ENCODE measurements around the gene SGMS1. TPM values are rescaled to one million over a fixed set of nuclear protein-coding genes. Genes with fewer than 3 reads are reported as not detected.

Gene SGMS1
- total and polyA plus RNA-seq, 2 donors (not counting 3 experiments of a cell fraction or from before 2014, with no cell fraction given) = 9.7 to 23.7 TPM

GRCh38 chr10:50590935-50591334 is 32.8 kb downstream of the SGMS1 start:
- H3K27ac ChIP-seq (ENCODE audit: insufficient read depth, low read depth, low read length) = no peak overlapping the region
- ChIA-PET POLR2A (no interaction called here), CTCF (interaction anchor here (2.6 kb wide), 1 partner anchor 13 kb away, joined by 11 read pairs; no protein-coding TSS in a partner anchor)
- no peaks in the 10 kb centered on the region for H3K36me3 ChIP-seq (ENCODE audit: control insufficient read depth in 2 of 2, extremely low read depth in 1 of 2, insufficient read depth in 2 of 2, low read length in 2 of 2)
- H4K20me1 ChIP-seq (replicated peaks; ENCODE audit: control insufficient read depth, extremely low read depth, insufficient read depth, low read length) = no peaks in the 10 kb centered on the region
- DNase-seq (ENCODE audit: low read depth, low spot score) = no peak
- no peak overlapping the region for H3K9ac ChIP-seq (replicated peaks; ENCODE audit: extremely low read depth, insufficient read depth, low read length)
- TF ChIP-seq EZH2 (IDR thresholded peaks at IDR 0.05; ENCODE audit: borderline replicate concordance, low read depth, low read length, severe bottlenecking) = no peak
- H2AFZ ChIP-seq (ENCODE audit: low read depth, low read length) = no peak overlapping the region
- no TSS peak for BruUV-seq (replicated peaks)
- no peaks in the 10 kb centered on the region for H3K27me3 ChIP-seq (ENCODE audit: control insufficient read depth in 2 of 2, insufficient read depth in 2 of 2, low read length in 2 of 2)
- no peak for FAIRE-seq
- H3K9me3 ChIP-seq (replicated peaks; ENCODE audit: control insufficient read depth, insufficient read depth, low read length) = no peaks in the 10 kb centered on the region
- H3K4me2 ChIP-seq (ENCODE audit: insufficient read depth, low read length) = no peak overlapping the region
- H3K79me2 ChIP-seq (ENCODE audit: control insufficient read depth, insufficient read depth, low read length) = no peaks in the 10 kb centered on the region
- no peak overlapping the region for H3K4me3 ChIP-seq (replicated peaks in 1 of 3; ENCODE audit: insufficient read depth in 1 of 3, low read depth in 1 of 3, low read length in 3 of 3)
- intact Hi-C loops (cut with micrococcal nuclease) (no loop called here), dilution Hi-C loops (cut with MboI; ENCODE audit: extremely low pct_ligation_motif_present, low sequenced_read_pairs) (no loop called here)
- no peaks in the 10 kb centered on the region for H3K9me1 ChIP-seq (replicated peaks; ENCODE audit: control insufficient read depth, extremely low read depth, insufficient read depth, low read length)
- H3K4me1 ChIP-seq (ENCODE audit: control insufficient read depth, extremely low read depth, insufficient read depth, low read length) = peaks cover 7% of the 10 kb centered on the region

- POLR2A ChIA-PET = no interaction called here
- Histone ChIP-seq H3K36me3 (ENCODE audit: control insufficient read depth in 2 of 2, extremely low read depth in 1 of 2, insufficient read depth in 2 of 2, low read length in 2 of 2) (no peaks in the 10 kb centered on the region), H3K9me1 (replicated peaks; ENCODE audit: control insufficient read depth, extremely low read depth, insufficient read depth, low read length) (no peaks in the 10 kb centered on the region), H3K79me2 (ENCODE audit: control insufficient read depth, insufficient read depth, low read length) (no peaks in the 10 kb centered on the region), H3K4me2 (ENCODE audit: insufficient read depth, low read length) (no peak overlapping the region), H3K9me3 (replicated peaks; ENCODE audit: control insufficient read depth, insufficient read depth, low read length) (no peaks in the 10 kb centered on the region), H3K9ac (replicated peaks; ENCODE audit: extremely low read depth, insufficient read depth, low read length) (no peak overlapping the region), H4K20me1 (replicated peaks; ENCODE audit: control insufficient read depth, extremely low read depth, insufficient read depth, low read length) (no peaks in the 10 kb centered on the region), H2AFZ (ENCODE audit: low read depth, low read length) (peak overlapping the region; percentile 48), H3K27ac (ENCODE audit: insufficient read depth, low read depth, low read length) (no peak overlapping the region), H3K27me3 (ENCODE audit: control insufficient read depth in 2 of 2, insufficient read depth in 2 of 2, low read length in 2 of 2) (no peaks in the 10 kb centered on the region), H3K4me3 (replicated peaks in 1 of 3; ENCODE audit: insufficient read depth in 1 of 3, low read depth in 1 of 3, low read length in 3 of 3) (no peak overlapping the region), H3K4me1 (ENCODE audit: control insufficient read depth, extremely low read depth, insufficient read depth, low read length) (peaks cover 7% of the 10 kb centered on the region)
- intact Hi-C loops (cut with micrococcal nuclease) = no loop called here
- FAIRE-seq = no peak
- no peak for DNase-seq (ENCODE audit: low read depth, low spot score)
- BruUV-seq (replicated peaks) = no TSS peak
- dilution Hi-C loops (cut with MboI; ENCODE audit: extremely low pct_ligation_motif_present, low sequenced_read_pairs) = no loop called here
- TF ChIP-seq POLR2AphosphoS5 (IDR thresholded peaks at IDR 0.05; ENCODE audit: insufficient read depth, low read depth, low read length) = no peak
- TF ChIP-seq MYC (IDR thresholded peaks at IDR 0.05; ENCODE audit: low read depth, low read length) = no peak
- no peak for TF ChIP-seq FOS (IDR thresholded peaks at IDR 0.05; ENCODE audit: borderline replicate concordance, insufficient read depth, low read length)
- TF ChIP-seq, protein P1, sequence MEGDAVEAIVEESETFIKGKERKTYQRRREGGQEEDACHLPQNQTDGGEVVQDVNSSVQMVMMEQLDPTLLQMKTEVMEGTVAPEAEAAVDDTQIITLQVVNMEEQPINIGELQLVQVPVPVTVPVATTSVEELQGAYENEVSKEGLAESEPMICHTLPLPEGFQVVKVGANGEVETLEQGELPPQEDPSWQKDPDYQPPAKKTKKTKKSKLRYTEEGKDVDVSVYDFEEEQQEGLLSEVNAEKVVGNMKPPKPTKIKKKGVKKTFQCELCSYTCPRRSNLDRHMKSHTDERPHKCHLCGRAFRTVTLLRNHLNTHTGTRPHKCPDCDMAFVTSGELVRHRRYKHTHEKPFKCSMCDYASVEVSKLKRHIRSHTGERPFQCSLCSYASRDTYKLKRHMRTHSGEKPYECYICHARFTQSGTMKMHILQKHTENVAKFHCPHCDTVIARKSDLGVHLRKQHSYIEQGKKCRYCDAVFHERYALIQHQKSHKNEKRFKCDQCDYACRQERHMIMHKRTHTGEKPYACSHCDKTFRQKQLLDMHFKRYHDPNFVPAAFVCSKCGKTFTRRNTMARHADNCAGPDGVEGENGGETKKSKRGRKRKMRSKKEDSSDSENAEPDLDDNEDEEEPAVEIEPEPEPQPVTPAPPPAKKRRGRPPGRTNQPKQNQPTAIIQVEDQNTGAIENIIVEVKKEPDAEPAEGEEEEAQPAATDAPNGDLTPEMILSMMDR (IDR thresholded peaks at IDR 0.05; ENCODE audit: extremely low read depth in 1 of 2, insufficient read depth in 1 of 2, low read depth in 1 of 2, low read length in 2 of 2) = no peak
- no peak for TF ChIP-seq JUN (IDR thresholded peaks at IDR 0.05; ENCODE audit: borderline replicate concordance, insufficient read depth, insufficient read length, low read depth)
- no peak for TF ChIP-seq POLR2A (IDR thresholded peaks at IDR 0.05; ENCODE audit: low read depth, low read length)
- TF ChIP-seq GATA2 (IDR thresholded peaks at IDR 0.05; ENCODE audit: insufficient read depth, insufficient read length, low read depth, low read length) = no peak
- TF ChIP-seq EZH2 (IDR thresholded peaks at IDR 0.05; ENCODE audit: borderline replicate concordance, low read depth, low read length, severe bottlenecking) = no peak
- TF ChIP-seq, protein P2, sequence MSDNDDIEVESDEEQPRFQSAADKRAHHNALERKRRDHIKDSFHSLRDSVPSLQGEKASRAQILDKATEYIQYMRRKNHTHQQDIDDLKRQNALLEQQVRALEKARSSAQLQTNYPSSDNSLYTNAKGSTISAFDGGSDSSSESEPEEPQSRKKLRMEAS (IDR thresholded peaks at IDR 0.05; ENCODE audit: insufficient read depth, insufficient read length) = no peak
- CTCF ChIA-PET = interaction anchor here (1.6 kb wide), 1 partner anchor 219 kb away, joined by 5 read pairs; no protein-coding TSS in a partner anchor
Measured at GRCh38 chr10:50586740-50587088, 37.0 kb downstream of the SGMS1 start.

Measured in endothelial cell of umbilical vein (primary cell).